ENCODE data around the gene POLR2C. TPM values are rescaled to one million over a fixed set of nuclear protein-coding genes. Genes with fewer than 3 reads are reported as not detected.

The POLR2C gene
- total RNA-seq, 2 donors from 2014 or later = 72.0 to 88.3 TPM

DNA sequence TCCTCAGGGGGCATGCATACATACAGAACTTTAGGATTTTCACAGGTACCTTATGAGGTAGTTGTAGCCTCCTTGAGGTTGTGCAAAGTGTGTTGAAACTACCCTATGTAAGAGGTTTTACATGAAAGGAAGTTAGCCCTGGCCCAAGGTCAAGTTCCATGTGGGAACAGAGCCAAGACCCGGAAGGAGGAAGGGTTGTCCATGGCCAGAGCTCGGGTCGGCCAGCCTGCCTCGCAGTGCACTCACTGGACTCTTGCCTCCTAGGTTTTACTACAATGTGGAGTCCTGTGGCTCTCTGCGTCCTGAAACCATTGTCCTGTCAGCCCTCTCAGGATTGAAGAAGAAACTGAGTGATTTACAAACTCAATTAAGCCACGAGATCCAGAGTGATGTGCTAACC is 8.2 kb downstream of the POLR2C start:
- H3K9me3 Mint-ChIP-seq = no peaks in the 10 kb centered on the region
- Histone ChIP-seq H3K36me3 (ENCODE audit: control insufficient read depth, insufficient read depth, low read length) (peaks cover 71% of the 10 kb centered on the region), H3K9ac (ENCODE audit: extremely low read depth, low read length, poor library complexity, severe bottlenecking) (no peak overlapping the region), H3K27ac (ENCODE audit: low read depth, low read length) (no peak overlapping the region), H3K4me3 (ENCODE audit: low read length) (no peak overlapping the region), H3K9me3 (ENCODE audit: control insufficient read depth, low read length) (no peaks in the 10 kb centered on the region), H3K4me1 (ENCODE audit: control insufficient read depth, insufficient read depth, low read length) (peaks cover 13% of the 10 kb centered on the region), H3K27me3 (ENCODE audit: control insufficient read depth, insufficient read depth, low read length, poor library complexity, severe bottlenecking) (no peaks in the 10 kb centered on the region)
- H3K27ac Mint-ChIP-seq = no peak overlapping the region
- H3K27me3 Mint-ChIP-seq (ENCODE audit: insufficient read depth) = no peaks in the 10 kb centered on the region
- no peak for DNase-seq
- no peak overlapping the region for H3K4me3 Mint-ChIP-seq
- 94 to 95% methylated on average over 6 of the region's 6 CpGs for WGBS, 2 experiments (ENCODE audit: insufficient coverage in 1 of 2, insufficient read length in 1 of 2)
- TF ChIP-seq, protein P1, sequence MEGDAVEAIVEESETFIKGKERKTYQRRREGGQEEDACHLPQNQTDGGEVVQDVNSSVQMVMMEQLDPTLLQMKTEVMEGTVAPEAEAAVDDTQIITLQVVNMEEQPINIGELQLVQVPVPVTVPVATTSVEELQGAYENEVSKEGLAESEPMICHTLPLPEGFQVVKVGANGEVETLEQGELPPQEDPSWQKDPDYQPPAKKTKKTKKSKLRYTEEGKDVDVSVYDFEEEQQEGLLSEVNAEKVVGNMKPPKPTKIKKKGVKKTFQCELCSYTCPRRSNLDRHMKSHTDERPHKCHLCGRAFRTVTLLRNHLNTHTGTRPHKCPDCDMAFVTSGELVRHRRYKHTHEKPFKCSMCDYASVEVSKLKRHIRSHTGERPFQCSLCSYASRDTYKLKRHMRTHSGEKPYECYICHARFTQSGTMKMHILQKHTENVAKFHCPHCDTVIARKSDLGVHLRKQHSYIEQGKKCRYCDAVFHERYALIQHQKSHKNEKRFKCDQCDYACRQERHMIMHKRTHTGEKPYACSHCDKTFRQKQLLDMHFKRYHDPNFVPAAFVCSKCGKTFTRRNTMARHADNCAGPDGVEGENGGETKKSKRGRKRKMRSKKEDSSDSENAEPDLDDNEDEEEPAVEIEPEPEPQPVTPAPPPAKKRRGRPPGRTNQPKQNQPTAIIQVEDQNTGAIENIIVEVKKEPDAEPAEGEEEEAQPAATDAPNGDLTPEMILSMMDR (conservative IDR thresholded peaks at IDR 0.05) = no peak
- H3K4me1 Mint-ChIP-seq = peaks cover 24% of the 10 kb centered on the region
- H3K36me3 Mint-ChIP-seq (ENCODE audit: low read depth) = peaks cover 53% of the 10 kb centered on the region

DNA sequence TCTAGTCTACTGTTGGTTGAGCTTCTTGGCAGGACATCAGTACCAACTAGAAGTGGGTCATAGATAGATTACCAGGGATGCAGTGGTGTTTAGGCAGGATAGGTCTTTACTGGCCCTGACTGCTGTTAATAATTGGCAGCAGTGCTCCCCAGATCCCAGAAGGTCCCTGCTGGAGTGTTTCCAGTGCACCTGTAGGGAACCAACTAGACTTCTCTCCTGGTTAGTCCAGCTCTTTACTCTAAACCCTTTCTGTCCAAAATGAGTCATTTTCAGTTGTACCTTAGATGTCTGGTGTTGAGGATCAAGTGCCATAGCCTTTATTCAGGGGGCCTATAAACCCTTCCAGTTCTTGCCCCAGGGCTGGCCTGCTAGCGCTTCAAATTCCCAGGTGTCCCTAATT is 8.7 kb downstream of the POLR2C start:
- Mint-ChIP-seq H3K27me3 (ENCODE audit: insufficient read depth) (no peaks in the 10 kb centered on the region), H3K4me1 (peaks cover 24% of the 10 kb centered on the region), H3K9me3 (no peaks in the 10 kb centered on the region), H3K4me3 (no peak overlapping the region), H3K27ac (peak overlapping the region; percentile 78), H3K36me3 (ENCODE audit: low read depth) (peaks cover 48% of the 10 kb centered on the region)
- TF ChIP-seq, protein P1 (conservative IDR thresholded peaks at IDR 0.05) = no peak
- Histone ChIP-seq H3K27me3 (ENCODE audit: control insufficient read depth, insufficient read depth, low read length, poor library complexity, severe bottlenecking) (no peaks in the 10 kb centered on the region), H3K9ac (ENCODE audit: extremely low read depth, low read length, poor library complexity, severe bottlenecking) (no peak overlapping the region), H3K9me3 (ENCODE audit: control insufficient read depth, low read length) (no peaks in the 10 kb centered on the region), H3K36me3 (ENCODE audit: control insufficient read depth, insufficient read depth, low read length) (peaks cover 66% of the 10 kb centered on the region), H3K4me1 (ENCODE audit: control insufficient read depth, insufficient read depth, low read length) (peaks cover 13% of the 10 kb centered on the region), H3K27ac (ENCODE audit: low read depth, low read length) (no peak overlapping the region), H3K4me3 (ENCODE audit: low read length) (no peak overlapping the region)
- DNase-seq = no peak
- WGBS, 2 experiments (ENCODE audit: insufficient coverage in 1 of 2, insufficient read length in 1 of 2) = 94% methylated on average over 1 of the region's 1 CpG; no CpG with 5 or more reads in 1 of the 2 experiments

DNA sequence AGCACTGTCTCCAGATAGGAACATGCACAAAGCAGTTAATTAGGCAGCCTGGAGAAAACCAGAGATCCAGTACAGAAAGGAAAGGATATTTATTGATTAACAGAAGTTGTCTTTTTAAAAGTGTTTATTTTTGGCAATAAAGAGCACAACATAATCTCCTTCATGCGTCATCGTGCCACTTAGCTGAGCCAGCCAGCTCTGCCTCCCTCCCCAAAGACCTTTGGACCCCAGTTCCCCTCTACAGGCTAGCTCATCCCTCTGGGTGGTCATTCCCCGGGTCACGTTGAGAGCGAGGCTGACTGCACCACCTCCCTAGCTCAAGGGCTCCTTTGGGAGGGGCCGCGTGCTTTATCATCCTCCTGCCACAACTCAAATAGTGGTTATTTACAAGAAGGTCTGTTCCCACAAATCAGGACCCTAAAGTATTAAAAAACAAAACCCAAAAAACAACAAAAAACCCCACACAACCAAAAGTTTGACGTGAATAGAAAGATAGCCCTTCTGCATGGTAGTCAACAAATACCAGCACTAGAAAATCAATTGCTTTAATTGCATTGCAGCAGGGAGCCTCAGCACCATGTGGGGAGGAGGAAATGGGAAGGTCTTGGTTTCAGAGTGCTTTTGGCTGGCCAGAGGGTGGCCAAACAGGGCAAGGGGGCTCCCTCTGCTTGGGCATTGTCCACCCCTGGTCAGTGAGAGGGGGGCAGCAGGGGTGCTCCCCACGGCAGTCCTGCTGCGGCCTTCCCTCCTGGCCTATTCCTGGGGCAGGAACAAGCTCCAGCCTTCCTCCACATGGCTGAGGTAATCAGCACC is 9.6 kb downstream of the POLR2C start:
- Histone ChIP-seq H3K4me1 (ENCODE audit: control insufficient read depth, insufficient read depth, low read length) (peaks cover 13% of the 10 kb centered on the region), H3K27ac (ENCODE audit: low read depth, low read length) (peak overlapping the region; percentile 8), H3K9me3 (ENCODE audit: control insufficient read depth, low read length) (no peaks in the 10 kb centered on the region), H3K36me3 (ENCODE audit: control insufficient read depth, insufficient read depth, low read length) (peaks cover 59% of the 10 kb centered on the region), H3K27me3 (ENCODE audit: control insufficient read depth, insufficient read depth, low read length, poor library complexity, severe bottlenecking) (no peaks in the 10 kb centered on the region), H3K4me3 (ENCODE audit: low read length) (no peak overlapping the region), H3K9ac (ENCODE audit: extremely low read depth, low read length, poor library complexity, severe bottlenecking) (no peak overlapping the region)
- Mint-ChIP-seq H3K27me3 (ENCODE audit: insufficient read depth) (no peaks in the 10 kb centered on the region), H3K4me1 (peaks cover 24% of the 10 kb centered on the region), H3K4me3 (no peak overlapping the region), H3K36me3 (ENCODE audit: low read depth) (peaks cover 47% of the 10 kb centered on the region), H3K27ac (peak overlapping the region; percentile 89), H3K9me3 (no peaks in the 10 kb centered on the region)
- DNase-seq = peak; percentile 79
- 30 to 55% methylated on average over 2 to 10 of the region's 10 CpGs for WGBS, 2 experiments (ENCODE audit: insufficient coverage in 1 of 2, insufficient read length in 1 of 2)
- TF ChIP-seq, protein P1 (conservative IDR thresholded peaks at IDR 0.05) = no peak

All from endodermal cell (in vitro differentiated cells).